ENCODE results near the gene SLC11A1. TPM values are rescaled to one million over a fixed set of nuclear protein-coding genes. Genes with fewer than 3 reads are reported as not detected.

SLC11A1 gene
- total RNA-seq, 1 experiment from 2014 or later = 0.09 TPM

- Mint-ChIP-seq H3K4me1 (ENCODE audit: insufficient read depth, unreplicated experiment) (no peaks in the 10 kb centered on the region), H3K9me3 (ENCODE audit: unreplicated experiment) (no peaks in the 10 kb centered on the region), H3K27ac (ENCODE audit: low read depth, unreplicated experiment) (no peak overlapping the region), H3K27me3 (ENCODE audit: insufficient read depth, unreplicated experiment) (peaks cover 14% of the 10 kb centered on the region), H3K36me3 (ENCODE audit: insufficient read depth, unreplicated experiment) (no peaks in the 10 kb centered on the region), H3K4me3 (ENCODE audit: unreplicated experiment) (no peak overlapping the region)
- CTCF ChIA-PET = interaction anchor here (0.6 to 1.0 kb wide), 3 partner anchors 9 to 65 kb away, joined by 3 to 6 read pairs (median 5); no protein-coding TSS in a partner anchor
- TF ChIP-seq, protein P1, sequence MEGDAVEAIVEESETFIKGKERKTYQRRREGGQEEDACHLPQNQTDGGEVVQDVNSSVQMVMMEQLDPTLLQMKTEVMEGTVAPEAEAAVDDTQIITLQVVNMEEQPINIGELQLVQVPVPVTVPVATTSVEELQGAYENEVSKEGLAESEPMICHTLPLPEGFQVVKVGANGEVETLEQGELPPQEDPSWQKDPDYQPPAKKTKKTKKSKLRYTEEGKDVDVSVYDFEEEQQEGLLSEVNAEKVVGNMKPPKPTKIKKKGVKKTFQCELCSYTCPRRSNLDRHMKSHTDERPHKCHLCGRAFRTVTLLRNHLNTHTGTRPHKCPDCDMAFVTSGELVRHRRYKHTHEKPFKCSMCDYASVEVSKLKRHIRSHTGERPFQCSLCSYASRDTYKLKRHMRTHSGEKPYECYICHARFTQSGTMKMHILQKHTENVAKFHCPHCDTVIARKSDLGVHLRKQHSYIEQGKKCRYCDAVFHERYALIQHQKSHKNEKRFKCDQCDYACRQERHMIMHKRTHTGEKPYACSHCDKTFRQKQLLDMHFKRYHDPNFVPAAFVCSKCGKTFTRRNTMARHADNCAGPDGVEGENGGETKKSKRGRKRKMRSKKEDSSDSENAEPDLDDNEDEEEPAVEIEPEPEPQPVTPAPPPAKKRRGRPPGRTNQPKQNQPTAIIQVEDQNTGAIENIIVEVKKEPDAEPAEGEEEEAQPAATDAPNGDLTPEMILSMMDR (IDR thresholded peaks at IDR 0.05; ENCODE audit: unreplicated experiment) = no peak
- intact Hi-C loops (cut with micrococcal nuclease) = no loop called here
- POLR2A ChIA-PET = no interaction called here
- BruUV-seq (replicated peaks) = no TSS peak
- DNase-seq (ENCODE audit: unreplicated experiment) = no peak
Observed at GRCh38 chr2:218366621-218367414, 15.3 kb upstream of the SLC11A1 start.

GRCh38 chr2:218367415-218368149 lies 14.5 kb upstream of the SLC11A1 start:
- TF ChIP-seq, protein P1 (IDR thresholded peaks at IDR 0.05; ENCODE audit: unreplicated experiment) = no peak
- no peak for DNase-seq (ENCODE audit: unreplicated experiment)
- BruUV-seq (replicated peaks) = no TSS peak
- intact Hi-C loops (cut with micrococcal nuclease) = no loop called here
- H3K27ac Mint-ChIP-seq (ENCODE audit: low read depth, unreplicated experiment) = no peak overlapping the region
- ChIA-PET POLR2A (no interaction called here), CTCF (interaction anchor here (0.6 to 1.0 kb wide), 4 partner anchors 9 to 66 kb away, joined by 3 to 6 read pairs (median 4); no protein-coding TSS in a partner anchor)
- no peaks in the 10 kb centered on the region for H3K36me3 Mint-ChIP-seq (ENCODE audit: insufficient read depth, unreplicated experiment)
- H3K4me1 Mint-ChIP-seq (ENCODE audit: insufficient read depth, unreplicated experiment) = no peaks in the 10 kb centered on the region
- H3K27me3 Mint-ChIP-seq (ENCODE audit: insufficient read depth, unreplicated experiment) = peaks cover 14% of the 10 kb centered on the region
- H3K9me3 Mint-ChIP-seq (ENCODE audit: unreplicated experiment) = no peaks in the 10 kb centered on the region
- no peak overlapping the region for H3K4me3 Mint-ChIP-seq (ENCODE audit: unreplicated experiment)

DNA sequence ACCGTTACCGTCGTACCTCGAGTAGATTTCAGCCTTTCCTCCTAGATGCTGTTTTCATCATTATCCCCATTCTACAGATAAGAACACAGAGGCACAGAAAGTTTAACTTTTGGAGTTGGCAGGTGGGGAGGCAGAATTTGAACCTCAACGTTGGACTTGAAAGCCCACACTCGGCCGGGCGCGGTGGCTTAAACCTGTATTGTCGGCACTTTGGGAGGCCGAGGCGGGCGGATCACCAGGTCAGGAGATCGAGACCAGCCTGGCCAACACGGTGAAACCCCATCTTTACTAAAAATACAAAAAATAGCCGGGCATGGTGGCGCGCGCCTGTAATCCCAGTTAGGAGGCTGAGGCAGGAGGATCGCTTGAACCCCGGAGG lies 13.9 kb upstream of the SLC11A1 start:
- CTCF ChIA-PET = interaction anchor here (0.6 to 1.0 kb wide), 3 partner anchors 14 to 1877 kb away, joined by 3 to 6 read pairs (median 3); no protein-coding TSS in a partner anchor
- intact Hi-C loops (cut with micrococcal nuclease) = no loop called here
- TF ChIP-seq, protein P1 (IDR thresholded peaks at IDR 0.05; ENCODE audit: unreplicated experiment) = no peak
- Mint-ChIP-seq H3K27ac (ENCODE audit: low read depth, unreplicated experiment) (no peak overlapping the region), H3K4me1 (ENCODE audit: insufficient read depth, unreplicated experiment) (no peaks in the 10 kb centered on the region), H3K4me3 (ENCODE audit: unreplicated experiment) (no peak overlapping the region), H3K9me3 (ENCODE audit: unreplicated experiment) (no peaks in the 10 kb centered on the region), H3K36me3 (ENCODE audit: insufficient read depth, unreplicated experiment) (no peaks in the 10 kb centered on the region), H3K27me3 (ENCODE audit: insufficient read depth, unreplicated experiment) (peaks cover 14% of the 10 kb centered on the region)
- no TSS peak for BruUV-seq (replicated peaks)
- DNase-seq (ENCODE audit: unreplicated experiment) = no peak
- POLR2A ChIA-PET = interaction anchor here (0.6 kb wide), 1 partner anchor 16 kb away, joined by 3 read pairs; no protein-coding TSS in a partner anchor

DNA sequence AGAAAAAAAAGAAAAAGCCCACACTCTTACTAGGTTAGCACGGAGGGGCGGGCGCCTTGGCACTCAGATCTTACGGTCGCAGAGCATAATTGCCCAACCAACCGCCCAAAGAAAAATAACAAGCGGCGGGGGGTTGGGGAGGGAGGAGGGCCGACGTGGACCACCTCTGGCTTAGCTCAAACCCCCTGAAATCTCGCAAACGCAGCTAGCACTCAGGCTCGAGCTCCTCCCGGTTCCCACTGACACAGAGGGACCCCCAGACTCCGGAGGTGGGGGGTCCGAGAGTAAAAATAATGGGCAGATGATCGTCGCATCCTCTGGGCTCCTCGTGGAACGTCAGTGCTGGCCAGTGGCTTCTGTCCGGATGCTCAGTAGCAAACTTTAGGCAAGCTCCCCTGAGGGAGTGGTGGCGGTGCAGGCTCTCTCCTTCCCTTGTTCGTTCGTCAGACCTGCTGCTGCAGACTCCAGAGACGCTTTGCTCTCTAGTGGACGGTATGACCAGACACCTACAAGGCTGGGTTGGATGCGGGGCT lies 13.4 kb upstream of the SLC11A1 start:
- Mint-ChIP-seq H3K4me1 (ENCODE audit: insufficient read depth, unreplicated experiment) (no peaks in the 10 kb centered on the region), H3K27me3 (ENCODE audit: insufficient read depth, unreplicated experiment) (peaks cover 14% of the 10 kb centered on the region), H3K36me3 (ENCODE audit: insufficient read depth, unreplicated experiment) (no peaks in the 10 kb centered on the region), H3K4me3 (ENCODE audit: unreplicated experiment) (no peak overlapping the region), H3K9me3 (ENCODE audit: unreplicated experiment) (no peaks in the 10 kb centered on the region), H3K27ac (ENCODE audit: low read depth, unreplicated experiment) (no peak overlapping the region)
- intact Hi-C loops (cut with micrococcal nuclease) = no loop called here
- ChIA-PET POLR2A (interaction anchor here (0.6 kb wide), 1 partner anchor 17 kb away, joined by 3 read pairs; no protein-coding TSS in a partner anchor), CTCF (interaction anchor here (0.6 kb wide), 1 partner anchor 1878 kb away, joined by 3 read pairs; no protein-coding TSS in a partner anchor)
- no TSS peak for BruUV-seq (replicated peaks)
- TF ChIP-seq, protein P1 (IDR thresholded peaks at IDR 0.05; ENCODE audit: unreplicated experiment) = no peak
- no peak for DNase-seq (ENCODE audit: unreplicated experiment)
